ENCODE measurements around the gene NKD1.

The NKD1 gene

DNA sequence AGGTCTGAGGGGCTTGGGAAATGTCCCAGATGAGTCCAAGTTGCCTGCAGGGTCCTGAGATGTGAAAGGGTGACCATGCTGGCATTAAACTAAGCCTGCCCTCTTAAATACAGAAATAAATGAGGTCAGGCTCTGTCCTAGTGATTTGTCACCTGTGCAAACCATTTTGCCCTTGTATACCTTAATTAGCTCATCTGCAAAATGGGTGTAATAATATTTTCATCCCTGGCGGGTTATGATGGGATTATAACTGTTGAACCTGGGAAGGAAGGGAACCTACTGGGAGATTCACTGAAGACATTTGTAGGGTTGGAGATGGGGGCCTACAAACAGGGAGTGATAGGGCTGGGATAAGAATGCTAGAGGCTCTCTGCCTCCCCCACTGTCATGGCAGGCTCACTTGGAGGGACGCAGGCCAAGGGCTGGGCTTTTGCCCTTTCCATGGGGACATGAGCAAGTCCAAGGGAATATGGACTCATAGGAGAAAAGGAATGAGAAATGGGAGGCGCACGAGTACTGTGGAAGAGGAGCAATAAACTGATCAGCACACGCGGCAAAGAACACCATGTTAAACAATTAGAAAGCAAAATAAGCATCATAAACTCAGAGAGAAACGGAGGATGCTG lies 4.4 kb downstream of the NKD1 start:
- no peaks in the 10 kb centered on the region for H3K36me3 ChIP-seq (ENCODE audit: control insufficient read depth in 4 of 4, insufficient read depth in 4 of 4, low read length in 3 of 4)
- no peak for DNase-seq
- H3K4me1 ChIP-seq (ENCODE audit: control extremely low read depth in 1 of 4, control insufficient read depth in 4 of 4, insufficient read depth in 4 of 4, low read length in 3 of 4) = peaks cover 0 to 13% (median 10%) of the 10 kb centered on the region in 4 experiments
- no peaks in the 10 kb centered on the region for H3K9me3 ChIP-seq (ENCODE audit: control extremely low read depth in 1 of 5, control insufficient read depth in 4 of 5, insufficient read depth in 2 of 5, low read depth in 1 of 5, low read length in 4 of 5)
- 100% methylated on average over 1 of the region's 7 CpGs for WGBS (ENCODE audit: insufficient coverage)
- ChIA-PET CTCF (no interaction called here), POLR2A (no interaction called here)
- H3K27ac ChIP-seq (ENCODE audit: insufficient read depth in 1 of 2, low read depth in 1 of 2, low read length in 2 of 2, poor library complexity in 1 of 2, severe bottlenecking in 2 of 2) = no peak overlapping the region
- H3K4me3 ChIP-seq (ENCODE audit: control insufficient read depth in 1 of 7, extremely low read depth in 1 of 7, insufficient read depth in 4 of 7, low read depth in 2 of 7, low read length in 6 of 7) = no peak overlapping the region
- peaks cover 0 to 25% (median 19%) of the 10 kb centered on the region in 5 experiments for H3K27me3 ChIP-seq (replicated peaks in 2 of 5; ENCODE audit: control insufficient read depth in 4 of 5, insufficient read depth in 5 of 5, low read length in 4 of 5)

GRCh38 chr16:50553182-50553710 lies 5.0 kb downstream of the NKD1 start:
- H3K4me1 ChIP-seq (ENCODE audit: control extremely low read depth in 1 of 4, control insufficient read depth in 4 of 4, insufficient read depth in 4 of 4, low read length in 3 of 4) = peaks cover 0 to 10% (median 6%) of the 10 kb centered on the region in 4 experiments
- ChIA-PET POLR2A (no interaction called here), CTCF (no interaction called here)
- no peaks in the 10 kb centered on the region for H3K9me3 ChIP-seq (ENCODE audit: control extremely low read depth in 1 of 5, control insufficient read depth in 4 of 5, insufficient read depth in 2 of 5, low read depth in 1 of 5, low read length in 4 of 5)
- H3K4me3 ChIP-seq (ENCODE audit: control insufficient read depth in 1 of 7, extremely low read depth in 1 of 7, insufficient read depth in 4 of 7, low read depth in 2 of 7, low read length in 6 of 7) = no peak overlapping the region
- no peaks in the 10 kb centered on the region for H3K36me3 ChIP-seq (ENCODE audit: control insufficient read depth in 4 of 4, insufficient read depth in 4 of 4, low read length in 3 of 4)
- 96% methylated on average over 6 of the region's 7 CpGs for WGBS (ENCODE audit: insufficient coverage)
- no peak overlapping the region for H3K27ac ChIP-seq (ENCODE audit: insufficient read depth in 1 of 2, low read depth in 1 of 2, low read length in 2 of 2, poor library complexity in 1 of 2, severe bottlenecking in 2 of 2)
- H3K27me3 ChIP-seq (replicated peaks in 2 of 5; ENCODE audit: control insufficient read depth in 4 of 5, insufficient read depth in 5 of 5, low read length in 4 of 5) = peaks cover 0 to 25% (median 19%) of the 10 kb centered on the region in 5 experiments
- DNase-seq = no peak

- Histone ChIP-seq H3K9me3 (ENCODE audit: control extremely low read depth in 1 of 5, control insufficient read depth in 4 of 5, insufficient read depth in 2 of 5, low read depth in 1 of 5, low read length in 4 of 5) (no peaks in the 10 kb centered on the region), H3K4me1 (ENCODE audit: control extremely low read depth in 1 of 4, control insufficient read depth in 4 of 4, insufficient read depth in 4 of 4, low read length in 3 of 4) (peaks cover 0 to 4% (median 3%) of the 10 kb centered on the region in 4 experiments), H3K36me3 (ENCODE audit: control insufficient read depth in 4 of 4, insufficient read depth in 4 of 4, low read length in 3 of 4) (no peaks in the 10 kb centered on the region), H3K27me3 (replicated peaks in 2 of 5; ENCODE audit: control insufficient read depth in 4 of 5, insufficient read depth in 5 of 5, low read length in 4 of 5) (peaks cover 0 to 25% (median 19%) of the 10 kb centered on the region in 5 experiments), H3K27ac (ENCODE audit: insufficient read depth in 1 of 2, low read depth in 1 of 2, low read length in 2 of 2, poor library complexity in 1 of 2, severe bottlenecking in 2 of 2) (no peak overlapping the region), H3K4me3 (ENCODE audit: control insufficient read depth in 1 of 7, extremely low read depth in 1 of 7, insufficient read depth in 4 of 7, low read depth in 2 of 7, low read length in 6 of 7) (no peak overlapping the region)
- POLR2A ChIA-PET = no interaction called here
- DNase-seq = no peak
- CTCF ChIA-PET = interaction anchor here (0.7 kb wide), 1 partner anchor 13 kb away, joined by 3 read pairs; no protein-coding TSS in a partner anchor
- WGBS (ENCODE audit: insufficient coverage) = 96% methylated on average over 4 of the region's 7 CpGs
Measured at GRCh38 chr16:50553731-50554360, 5.7 kb downstream of the NKD1 start.

- ChIA-PET CTCF (no interaction called here), POLR2A (no interaction called here)
- WGBS (ENCODE audit: insufficient coverage) = 94% methylated on average over 9 of the region's 10 CpGs
Measured at GRCh38 chr16:50555269-50555875, 7.2 kb downstream of the NKD1 start.

GRCh38 chr16:50555952-50556673 lies 7.9 kb downstream of the NKD1 start:
- no peak overlapping the region for H3K27ac ChIP-seq (ENCODE audit: insufficient read depth in 1 of 2, low read depth in 1 of 2, low read length in 2 of 2, poor library complexity in 1 of 2, severe bottlenecking in 2 of 2)
- no peaks in the 10 kb centered on the region for H3K9me3 ChIP-seq (ENCODE audit: control extremely low read depth in 1 of 5, control insufficient read depth in 4 of 5, insufficient read depth in 2 of 5, low read depth in 1 of 5, low read length in 4 of 5)
- 94% methylated on average over 11 of the region's 18 CpGs for WGBS (ENCODE audit: insufficient coverage)
- no peaks in the 10 kb centered on the region for H3K36me3 ChIP-seq (ENCODE audit: control insufficient read depth in 4 of 4, insufficient read depth in 4 of 4, low read length in 3 of 4)
- POLR2A ChIA-PET = no interaction called here
- no peak for DNase-seq
- peaks cover 0 to 9% (median 2%) of the 10 kb centered on the region in 5 experiments for H3K27me3 ChIP-seq (replicated peaks in 2 of 5; ENCODE audit: control insufficient read depth in 4 of 5, insufficient read depth in 5 of 5, low read length in 4 of 5)
- H3K4me1 ChIP-seq (ENCODE audit: control extremely low read depth in 1 of 4, control insufficient read depth in 4 of 4, insufficient read depth in 4 of 4, low read length in 3 of 4) = no peaks in the 10 kb centered on the region
- no peak overlapping the region for H3K4me3 ChIP-seq (ENCODE audit: control insufficient read depth in 1 of 7, extremely low read depth in 1 of 7, insufficient read depth in 4 of 7, low read depth in 2 of 7, low read length in 6 of 7)
- CTCF ChIA-PET = no interaction called here

More at GRCh38 chr16:50555269-50555875, 7.2 kb downstream of the NKD1 start:
- H3K27ac ChIP-seq (ENCODE audit: insufficient read depth in 1 of 2, low read depth in 1 of 2, low read length in 2 of 2, poor library complexity in 1 of 2, severe bottlenecking in 2 of 2) = no peak overlapping the region
- H3K4me3 ChIP-seq (ENCODE audit: control insufficient read depth in 1 of 7, extremely low read depth in 1 of 7, insufficient read depth in 4 of 7, low read depth in 2 of 7, low read length in 6 of 7) = no peak overlapping the region
- no peaks in the 10 kb centered on the region for H3K4me1 ChIP-seq (ENCODE audit: control extremely low read depth in 1 of 4, control insufficient read depth in 4 of 4, insufficient read depth in 4 of 4, low read length in 3 of 4)
- H3K9me3 ChIP-seq (ENCODE audit: control extremely low read depth in 1 of 5, control insufficient read depth in 4 of 5, insufficient read depth in 2 of 5, low read depth in 1 of 5, low read length in 4 of 5) = no peaks in the 10 kb centered on the region
- no peak for DNase-seq
- no peaks in the 10 kb centered on the region for H3K36me3 ChIP-seq (ENCODE audit: control insufficient read depth in 4 of 4, insufficient read depth in 4 of 4, low read length in 3 of 4)
- peaks cover 0 to 10% (median 5%) of the 10 kb centered on the region in 5 experiments for H3K27me3 ChIP-seq (replicated peaks in 2 of 5; ENCODE audit: control insufficient read depth in 4 of 5, insufficient read depth in 5 of 5, low read length in 4 of 5)

DNA sequence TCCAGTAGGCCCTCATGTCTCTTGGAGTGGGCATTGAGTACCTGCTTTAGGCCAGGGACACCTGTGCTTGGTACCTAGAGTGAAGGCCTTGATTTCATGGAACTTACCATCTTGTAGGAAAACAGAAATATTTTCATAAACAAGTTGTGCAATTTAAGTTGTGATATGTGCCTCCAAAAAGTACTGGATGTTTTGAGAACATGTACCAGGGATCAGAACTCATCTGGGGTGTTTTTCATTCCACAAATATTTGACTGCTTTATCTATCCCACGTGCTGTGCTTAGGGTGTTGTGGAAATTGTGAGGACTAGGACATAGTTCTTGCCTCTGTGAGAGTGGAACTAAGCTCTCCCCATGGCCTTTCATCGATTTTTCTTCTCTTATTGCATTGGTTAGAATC lies 8.8 kb downstream of the NKD1 start:
- ChIA-PET POLR2A (no interaction called here), CTCF (no interaction called here)
- Histone ChIP-seq H3K4me1 (ENCODE audit: control extremely low read depth in 1 of 4, control insufficient read depth in 4 of 4, insufficient read depth in 4 of 4, low read length in 3 of 4) (no peaks in the 10 kb centered on the region), H3K27me3 (replicated peaks in 2 of 5; ENCODE audit: control insufficient read depth in 4 of 5, insufficient read depth in 5 of 5, low read length in 4 of 5) (peaks cover 0 to 6% (median 2%) of the 10 kb centered on the region in 5 experiments), H3K36me3 (ENCODE audit: control insufficient read depth in 4 of 4, insufficient read depth in 4 of 4, low read length in 3 of 4) (no peaks in the 10 kb centered on the region), H3K27ac (ENCODE audit: insufficient read depth in 1 of 2, low read depth in 1 of 2, low read length in 2 of 2, poor library complexity in 1 of 2, severe bottlenecking in 2 of 2) (no peak overlapping the region), H3K4me3 (ENCODE audit: control insufficient read depth in 1 of 7, extremely low read depth in 1 of 7, insufficient read depth in 4 of 7, low read depth in 2 of 7, low read length in 6 of 7) (no peak overlapping the region), H3K9me3 (ENCODE audit: control extremely low read depth in 1 of 5, control insufficient read depth in 4 of 5, insufficient read depth in 2 of 5, low read depth in 1 of 5, low read length in 4 of 5) (peaks cover 0 to 1% (median 0%) of the 10 kb centered on the region in 5 experiments)
- DNase-seq = no peak
- WGBS (ENCODE audit: insufficient coverage) = no CpG with 5 or more reads among the region's 2 CpGs

All from common myeloid progenitor, CD34-positive (primary cell).